ENCODE data around the gene ADAMTS4.

DNA sequence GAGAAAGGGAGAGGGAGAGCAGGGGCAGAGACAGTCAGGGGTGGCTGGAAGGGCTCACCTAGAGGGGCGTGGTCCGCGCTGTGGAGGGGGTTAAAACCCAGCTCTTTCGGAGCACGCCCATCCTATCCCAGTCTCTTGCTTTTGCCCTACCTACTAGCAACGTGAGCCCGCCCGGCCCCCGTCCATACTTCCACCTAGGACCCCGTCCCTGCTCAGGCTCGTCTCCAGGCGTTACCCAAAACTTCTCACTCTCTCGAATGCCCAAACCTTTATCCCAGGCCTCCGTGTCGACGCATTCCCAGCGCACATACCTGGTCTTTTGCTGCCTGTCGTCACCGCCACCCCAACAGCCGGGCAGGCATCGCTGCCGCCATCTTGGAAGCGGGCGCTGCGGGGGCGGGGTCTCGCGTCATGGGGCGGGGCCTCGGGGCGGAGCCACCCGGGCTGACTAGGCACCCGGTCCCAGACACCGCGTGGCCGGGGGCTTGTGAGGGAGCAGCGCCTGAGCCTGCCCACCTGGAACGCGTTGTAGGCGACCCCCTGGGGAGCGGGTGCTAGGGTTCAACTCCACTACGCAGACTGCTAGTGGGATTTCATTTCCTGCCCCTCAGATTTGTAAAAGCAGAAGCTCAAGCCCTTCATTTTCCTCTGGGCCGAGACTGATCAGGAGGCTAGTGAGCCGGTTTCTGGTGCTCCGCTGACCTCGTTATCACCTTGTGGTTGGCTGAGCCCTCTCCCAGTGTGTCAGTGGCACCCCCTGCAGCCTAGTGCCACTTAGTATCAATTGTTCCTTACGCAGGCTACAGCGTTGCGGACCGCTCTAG, 21.5 kb downstream of the ADAMTS4 start, which contains the start of gene B4GALT3:
- TF ChIP-seq POLR2A (IDR thresholded peaks at IDR 0.05; ENCODE audit: low read depth) (peak; percentile 76), CTCF (IDR thresholded peaks at IDR 0.05) (peak in 1 of 3 experiments; percentile 19), EP300 (IDR thresholded peaks at IDR 0.05) (no peak)
